Transverse colon (tissue), 4 donors: ENCODE measurements around the gene DNAH12. TPM values are rescaled to one million over a fixed set of nuclear protein-coding genes. Genes with fewer than 3 reads are reported as not detected.

Experiments
- DNase-seq: peaks from one replicate; pipeline ENCODE4 v3.0.0-alpha.2; 2019
- H3K27ac ChIP-seq, 4 donors: fragments of 200-600 bp; sonication (generic); 2 replicates each; pipeline ENCODE4 v1.5.1; 2016 to 2018; ENCODE audit warnings: inconsistent platforms in 4 of 4
- H3K27me3 ChIP-seq: fragments of 200-600 bp; sonication (generic); 2 replicates; pipeline ENCODE4 v1.5.1; 2017; ENCODE audit warnings: inconsistent platforms
- H3K36me3 ChIP-seq, 4 donors: fragments of 200-600 bp; sonication (generic); 2 replicates each; pipeline ENCODE4 v1.5.1; 2017 to 2019; ENCODE audit warnings: inconsistent platforms in 4 of 4
- H3K4me1 ChIP-seq, 4 donors: fragments of 200-600 bp; sonication (generic); 2 replicates each; pipeline ENCODE4 v1.5.1; 2017 to 2020; ENCODE audit warnings: inconsistent platforms in 4 of 4
- H3K4me3 ChIP-seq, 4 donors: fragments of 200-600 bp; sonication (generic); 1 replicate in 1 of 4; 2 replicates in 3 of 4; pipeline versions ENCODE4 v1.5.1 to v1.6.1; 2017 to 2019; ENCODE audit warnings: inconsistent platforms in 4 of 4
- H3K9me3 ChIP-seq, 2 donors: fragments of 200-600 bp; sonication (generic); 2 replicates each; pipeline ENCODE4 v1.5.1; 2017 to 2019; ENCODE audit warnings: inconsistent platforms in 2 of 2
- CTCF ChIP-seq, 5 experiments: fragments of 200-600 bp in 3 of 5; fragments of 450-650 bp in 2 of 5; sonication (generic) in 3 of 5; IDR thresholded peaks; 1 replicate in 2 of 5; 2 replicates in 3 of 5; pipeline ENCODE4 v1.5.1; 2016 to 2017; ENCODE audit warnings: antibody characterized with exemption in 5 of 5, inconsistent platforms in 3 of 5, mild to moderate bottlenecking in 2 of 5, moderate library complexity in 1 of 5
- EP300 ChIP-seq: sonication (generic); formaldehyde crosslinking; IDR thresholded peaks from one replicate; pipeline ENCODE4 v1.6.1; 2017; ENCODE audit warnings: antibody characterized with exemption, low read depth
- POLR2A ChIP-seq: fragments of 450-650 bp; IDR thresholded peaks from one replicate; pipeline ENCODE4 v1.6.1; 2016; ENCODE audit warnings: antibody characterized with exemption, mild to moderate bottlenecking, moderate library complexity
- POLR2AphosphoS5 ChIP-seq, 3 donors: sonication (generic); formaldehyde crosslinking; IDR thresholded peaks; one replicate each; pipeline ENCODE4 v1.6.1; 2016; ENCODE audit warnings: antibody characterized with exemption in 3 of 3
- whole genome bisulfite sequencing, 2 donors: methylation state at CpG; one replicate each; pipeline ENCODE4 v1.1.5; 2018; ENCODE audit warnings: low coverage in 1 of 2; 5-methylcytosine and 5-hydroxymethylcytosine counted together
- in situ Hi-C, 4 donors: fragments of 200-750 bp; cut with MboI; loops; one replicate each; pipeline versions ENCODE4 v1.15.0 to v1.15.1; 2017; ENCODE audit warnings: low sequenced_read_pairs in 3 of 4, low pct_ligation_motif_present in 1 of 4, low pct_unique_long_range_greater_than_20kb in 1 of 4
- intact Hi-C: fragments of 100-400 bp; cut with DNase I; formaldehyde crosslinking; loops from one replicate; pipeline ENCODE4 v1.15.1; 2023; ENCODE audit warnings: low total_unique reads
- total RNA-seq, 4 donors: library from RNA; depleted of rRNA; stranded (reverse); fragments of >200 nt; gene quantifications; one replicate each; pipeline ENCODE4 v1.1.0, GENCODE V29; 2016

DNAH12 gene
- total RNA-seq, result not detected

- Histone ChIP-seq H3K36me3 (no peaks in the 10 kb centered on the region), H3K27me3 (peaks cover 8% of the 10 kb centered on the region), H3K27ac (peak within 1 kb of the TSS in 1 of 4 donors; percentile 5), H3K9me3 (no peaks in the 10 kb centered on the region), H3K4me1 (peaks cover 0 to 13% (median 7%) of the 10 kb centered on the region in 4 donors), H3K4me3 (peak within 1 kb of the TSS in 3 of 4 donors; percentile 4 to 33 (median 14))
- intact Hi-C loops, result no loop called here
- DNase-seq, result peak; percentile 14
- 13 to 16% methylated on average over 7 to 20 of the region's 20 CpGs for WGBS, 2 donors
- in situ Hi-C loops, result no loop called here
- TF ChIP-seq POLR2AphosphoS5 (IDR thresholded peaks at IDR 0.05), result no peak
- no peak for TF ChIP-seq EP300
- TF ChIP-seq POLR2A, result no peak
- no peak for TF ChIP-seq CTCF (IDR thresholded peaks at IDR 0.05)
Observed at GRCh38 chr3:57544181-57545125, at the start of gene DNAH12. Gene DNAH12, minus strand, starts transcription at chr3:57544344. Its CDS starts 1,474 bp downstream, at chr3:57542870.

- intact Hi-C loops (no loop called here), in situ Hi-C loops (no loop called here)
- no peak for DNase-seq
- H3K27me3 ChIP-seq, result no peaks in the 10 kb centered on the region
- no peak overlapping the region for H3K4me3 ChIP-seq
- 60 to 68% methylated on average over 4 to 6 of the region's 6 CpGs for WGBS, 2 donors
- no peak overlapping the region for H3K27ac ChIP-seq
- H3K4me1 ChIP-seq, result peaks cover 25 to 68% (median 37%) of the 10 kb centered on the region in 4 donors
- H3K9me3 ChIP-seq, result no peaks in the 10 kb centered on the region
- H3K36me3 ChIP-seq, result no peaks in the 10 kb centered on the region
- TF ChIP-seq POLR2A (no peak), EP300 (no peak), CTCF (IDR thresholded peaks at IDR 0.05) (no peak), POLR2AphosphoS5 (IDR thresholded peaks at IDR 0.05) (no peak)
Observed at GRCh38 chr3:57592306-57592705, 48.2 kb upstream of the DNAH12 start.

- H3K9me3 ChIP-seq, result no peaks in the 10 kb centered on the region
- in situ Hi-C loops (no loop called here), intact Hi-C loops (no loop called here)
- no peak overlapping the region for H3K27ac ChIP-seq
- H3K4me3 ChIP-seq, result no peak overlapping the region
- no peak for TF ChIP-seq POLR2A
- no peak for TF ChIP-seq EP300
- no peak for TF ChIP-seq CTCF (IDR thresholded peaks at IDR 0.05)
- TF ChIP-seq POLR2AphosphoS5 (IDR thresholded peaks at IDR 0.05), result no peak
- peaks cover 18 to 76% (median 22%) of the 10 kb centered on the region in 4 donors for H3K4me1 ChIP-seq
- no peaks in the 10 kb centered on the region for H3K27me3 ChIP-seq
- WGBS, 2 donors, result 76 to 89% methylated on average over 1 to 2 of the region's 2 CpGs
- DNase-seq, result no peak
- no peaks in the 10 kb centered on the region for H3K36me3 ChIP-seq
Observed at GRCh38 chr3:57587905-57588304, 43.8 kb upstream of the DNAH12 start.

GRCh38 chr3:57586778-57587177 lies 42.6 kb upstream of the DNAH12 start:
- no peaks in the 10 kb centered on the region for H3K9me3 ChIP-seq
- H3K36me3 ChIP-seq, result no peaks in the 10 kb centered on the region
- intact Hi-C loops (no loop called here), in situ Hi-C loops (no loop called here)
- peaks cover 10 to 76% (median 23%) of the 10 kb centered on the region in 4 donors for H3K4me1 ChIP-seq
- H3K4me3 ChIP-seq, result no peak overlapping the region
- H3K27me3 ChIP-seq, result no peaks in the 10 kb centered on the region
- 64 to 65% methylated on average over 2 to 6 of the region's 6 CpGs for WGBS, 2 donors
- H3K27ac ChIP-seq, result no peak overlapping the region
- no peak for TF ChIP-seq POLR2A
- no peak for DNase-seq
